ENCODE data around the gene SULT1E1.

The SULT1E1 gene, protein sequence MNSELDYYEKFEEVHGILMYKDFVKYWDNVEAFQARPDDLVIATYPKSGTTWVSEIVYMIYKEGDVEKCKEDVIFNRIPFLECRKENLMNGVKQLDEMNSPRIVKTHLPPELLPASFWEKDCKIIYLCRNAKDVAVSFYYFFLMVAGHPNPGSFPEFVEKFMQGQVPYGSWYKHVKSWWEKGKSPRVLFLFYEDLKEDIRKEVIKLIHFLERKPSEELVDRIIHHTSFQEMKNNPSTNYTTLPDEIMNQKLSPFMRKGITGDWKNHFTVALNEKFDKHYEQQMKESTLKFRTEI

GRCh38 chr4:69860052-69860451 is at the start of gene SULT1E1:
Gene SULT1E1 (minus strand): TSS chr4:69860145. CDS start chr4:69857644, 2,501 bp downstream.
- no peak for DNase-seq (ENCODE audit: low read depth)

DNA sequence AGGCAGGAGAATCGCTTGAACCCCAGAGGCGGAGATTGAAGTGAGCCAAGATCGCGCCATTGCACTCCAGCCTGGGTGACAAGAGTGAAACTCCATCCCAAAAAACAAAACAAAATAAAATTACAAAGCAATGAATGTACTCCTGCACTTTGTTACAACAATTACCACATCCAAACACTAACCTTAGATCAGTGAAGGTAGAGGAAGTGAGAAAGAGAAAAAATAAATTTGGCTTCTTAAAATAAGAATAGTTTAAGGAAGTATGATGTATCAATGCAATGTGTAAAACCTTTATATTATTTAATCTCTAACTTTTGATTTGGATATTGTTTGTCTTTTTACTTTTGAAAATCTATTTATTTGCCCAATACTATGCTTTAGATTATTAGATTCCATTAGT is 49.2 kb upstream of the SULT1E1 start:
- no peak for DNase-seq (ENCODE audit: low read depth)

GRCh38 chr4:69907151-69907550 is 47.2 kb upstream of the SULT1E1 start:
- DNase-seq (ENCODE audit: low read depth) = no peak

DNA sequence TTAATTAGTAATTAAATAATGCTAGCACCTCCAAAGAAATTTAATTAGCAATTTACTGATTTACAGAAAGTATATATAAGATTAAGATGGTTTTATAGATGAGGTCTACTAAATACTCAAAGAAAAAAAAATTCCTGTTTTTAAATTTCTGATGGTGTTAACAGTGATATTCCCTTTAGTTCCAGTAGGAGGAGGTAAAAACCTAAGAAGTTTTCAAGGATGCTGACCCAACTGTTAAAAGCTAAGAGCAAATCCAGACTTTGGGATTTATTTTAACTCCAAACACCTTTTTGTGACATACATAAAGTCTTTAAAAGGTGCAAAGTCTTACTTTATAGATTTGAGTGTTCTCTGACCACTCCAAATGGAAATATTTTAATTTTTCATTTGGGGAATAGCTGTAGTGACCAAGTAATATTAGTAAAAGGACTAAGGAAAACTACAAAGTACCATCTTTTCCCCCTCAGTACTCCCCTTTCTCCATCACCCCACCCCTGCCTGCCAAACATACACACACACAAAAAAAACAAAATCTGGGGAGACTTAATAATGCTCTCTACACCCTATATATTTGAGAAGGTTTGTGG is 36.7 kb upstream of the SULT1E1 start:
- DNase-seq (ENCODE audit: low read depth) = no peak

DNA sequence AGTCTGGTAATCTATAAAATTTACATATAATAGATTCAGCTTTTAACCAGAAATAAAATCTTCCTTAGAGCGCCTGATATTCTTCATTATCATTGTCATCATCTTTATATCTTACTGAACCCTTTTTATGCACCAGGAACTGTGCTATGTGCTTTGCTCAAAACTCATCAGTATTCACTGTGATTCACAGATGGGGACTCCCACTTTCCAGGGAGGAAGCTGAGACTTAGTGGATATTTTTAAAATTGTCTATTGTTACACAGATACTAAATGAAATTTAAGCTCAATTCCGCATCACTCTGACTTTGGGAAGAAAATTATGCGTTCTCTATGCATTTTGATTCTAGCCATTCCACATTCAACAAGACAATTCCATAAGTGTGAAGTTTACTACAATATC is 34.8 kb upstream of the SULT1E1 start:
- no peak for DNase-seq (ENCODE audit: low read depth)

- DNase-seq (ENCODE audit: low read depth) = no peak
Observed at GRCh38 chr4:69894186-69894585, 34.2 kb upstream of the SULT1E1 start.

DNA sequence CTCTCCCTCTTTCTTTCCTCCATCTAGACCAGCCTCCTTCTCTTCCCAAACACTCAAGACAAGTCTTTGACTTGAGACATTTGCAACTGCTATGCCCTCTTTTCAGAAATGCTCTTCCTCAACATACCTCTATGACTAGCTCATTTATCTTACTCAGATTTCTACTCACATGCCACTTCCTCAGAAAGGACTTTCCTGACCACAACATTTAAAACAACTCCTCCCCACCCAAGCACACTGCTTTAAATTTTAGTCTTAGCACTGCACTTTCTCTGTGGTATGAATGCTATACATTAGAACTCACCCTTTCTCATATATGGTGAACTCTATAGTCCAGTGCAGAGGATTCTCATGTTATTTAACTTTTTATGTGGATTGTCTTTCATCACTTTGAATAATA is 28.4 kb upstream of the SULT1E1 start:
- DNase-seq (ENCODE audit: low read depth) = no peak

GRCh38 chr4:69882150-69882549 is 22.2 kb upstream of the SULT1E1 start:
- no peak for DNase-seq (ENCODE audit: low read depth)

GRCh38 chr4:69881173-69881773 is 21.3 kb upstream of the SULT1E1 start:
- DNase-seq (ENCODE audit: low read depth) = no peak

GRCh38 chr4:69878250-69878649 is 18.3 kb upstream of the SULT1E1 start:
- no peak for DNase-seq (ENCODE audit: low read depth)

- DNase-seq (ENCODE audit: low read depth) = no peak
Observed at GRCh38 chr4:69877453-69877852, 17.5 kb upstream of the SULT1E1 start.

DNA sequence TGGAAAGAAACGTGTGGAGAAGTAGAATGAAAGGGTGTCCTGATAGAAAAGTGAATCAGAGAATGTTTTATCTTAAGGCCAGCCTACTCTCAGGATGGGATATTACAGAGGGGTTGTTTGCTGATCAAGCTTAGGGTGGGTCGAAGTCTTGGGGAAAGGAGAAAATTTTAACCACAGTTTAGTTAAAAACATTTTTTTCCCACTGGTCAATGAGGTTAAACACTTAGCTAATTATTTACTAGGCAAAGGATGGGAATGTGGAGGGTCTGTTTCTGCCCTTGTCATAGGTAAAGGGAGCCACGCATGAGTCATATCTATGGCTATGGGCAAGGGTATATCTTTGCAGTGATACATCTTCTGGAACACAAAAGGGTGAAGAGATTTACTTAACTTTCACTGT is 16.1 kb upstream of the SULT1E1 start:
- no peak for DNase-seq (ENCODE audit: low read depth)

GRCh38 chr4:69875576-69875975 is 15.6 kb upstream of the SULT1E1 start:
- DNase-seq (ENCODE audit: low read depth) = no peak

DNA sequence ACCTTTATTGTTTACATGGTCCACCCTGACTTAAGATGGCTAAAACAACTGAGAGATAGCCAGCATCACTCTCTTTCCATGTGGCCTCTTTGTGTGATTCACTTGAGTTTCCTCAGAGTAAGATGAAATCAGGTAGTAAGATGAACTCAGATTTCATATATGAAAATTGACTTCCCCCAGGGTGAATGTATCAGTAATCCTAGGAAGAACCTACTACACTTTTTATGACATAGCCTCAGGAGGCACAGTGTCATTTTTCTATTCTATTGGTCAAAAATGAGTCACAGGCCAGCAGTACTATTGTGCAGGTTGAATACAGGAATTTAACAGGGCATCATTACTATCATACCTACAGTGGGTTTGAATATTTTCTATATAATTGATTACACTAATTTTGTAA is 14.6 kb upstream of the SULT1E1 start:
- DNase-seq (ENCODE audit: low read depth) = no peak

DNA sequence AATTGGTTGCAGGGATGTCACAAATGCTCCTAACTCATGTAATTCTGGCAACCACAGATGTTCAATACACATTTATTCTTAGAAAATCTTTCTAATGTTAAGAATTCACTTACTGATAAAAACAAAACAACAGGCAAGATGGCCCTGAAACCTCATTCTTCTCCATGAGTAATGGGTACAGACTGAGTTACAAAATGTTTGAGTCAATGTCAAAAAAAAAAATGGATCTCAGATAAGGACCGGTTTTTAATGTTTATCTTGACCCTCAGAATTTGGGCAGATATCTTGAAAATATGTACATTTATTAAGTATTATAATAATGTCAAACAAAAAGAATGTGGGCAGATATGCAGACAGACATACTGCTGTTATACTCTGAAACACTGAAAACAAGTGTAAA is 1.8 kb upstream of the SULT1E1 start:
- no peak for DNase-seq (ENCODE audit: low read depth)

GRCh38 chr4:69860521-69861298 is 765 bp upstream of the SULT1E1 start:
- no peak for DNase-seq (ENCODE audit: low read depth)

DNA sequence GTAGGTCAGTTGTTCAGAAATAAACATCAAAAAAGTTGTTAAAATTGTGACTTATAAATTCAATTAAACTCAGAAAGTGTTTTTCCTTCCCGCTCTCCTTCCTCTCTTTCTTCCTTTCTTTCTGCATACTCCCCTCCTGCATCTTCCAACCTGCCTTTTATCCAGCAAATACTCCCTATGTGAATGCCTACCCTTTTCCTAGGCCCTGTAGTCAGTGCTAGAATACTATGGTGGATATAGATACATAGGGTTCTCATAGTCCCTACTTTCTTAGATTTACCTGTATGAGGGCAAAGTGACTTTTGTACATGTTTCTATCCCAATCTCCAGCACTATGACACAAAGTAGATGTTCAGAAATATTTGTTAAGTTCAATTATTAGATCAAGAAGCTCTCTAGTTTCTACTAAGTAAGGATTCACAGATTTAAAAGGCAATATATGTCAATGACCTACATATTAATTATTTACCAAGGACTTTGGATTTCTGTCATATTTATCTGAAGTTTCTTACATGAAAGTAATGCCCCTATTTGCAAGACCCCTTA is 732 bp downstream of the SULT1E1 start:
- DNase-seq (ENCODE audit: low read depth) = no peak

- no peak for DNase-seq (ENCODE audit: low read depth)
Observed at GRCh38 chr4:69858690-69859089, 1.3 kb downstream of the SULT1E1 start.

DNA sequence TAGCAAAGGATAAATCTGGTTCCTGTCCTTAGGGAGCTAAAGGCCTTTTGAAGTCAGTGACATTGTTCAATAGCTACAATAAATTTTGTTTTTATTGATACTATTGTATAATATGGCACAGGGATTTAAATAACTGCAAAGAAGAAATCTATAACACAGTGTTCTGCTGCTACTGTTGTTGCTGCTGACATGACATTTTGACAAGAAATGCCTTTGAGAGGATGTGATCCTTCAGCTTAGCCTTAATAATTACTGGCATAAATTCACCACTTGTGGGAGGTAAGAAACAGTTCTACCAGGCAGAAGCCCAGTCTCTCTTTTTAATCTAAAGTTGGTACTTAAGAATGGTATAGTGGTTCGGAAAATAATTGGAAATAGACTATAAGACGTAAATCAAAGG is 4.1 kb downstream of the SULT1E1 start:
- DNase-seq (ENCODE audit: low read depth) = no peak

- no peak for DNase-seq (ENCODE audit: low read depth)
Observed at GRCh38 chr4:69849969-69850368, 10.0 kb downstream of the SULT1E1 start.

GRCh38 chr4:69849297-69849696 is 10.6 kb downstream of the SULT1E1 start:
- DNase-seq (ENCODE audit: low read depth) = no peak

GRCh38 chr4:69848028-69848427 is 11.9 kb downstream of the SULT1E1 start:
- DNase-seq (ENCODE audit: low read depth) = no peak

GRCh38 chr4:69843932-69844331 is 16.0 kb downstream of the SULT1E1 start:
- no peak for DNase-seq (ENCODE audit: low read depth)

All from HS-27A (cell line).